ENCODE results near the gene TEX50. TPM values are rescaled to one million over a fixed set of nuclear protein-coding genes. Genes with fewer than 3 reads are reported as not detected.

TEX50 gene
- total and polyA plus RNA-seq, 2 experiments from 2014 or later: not detected

- Histone ChIP-seq H3K27ac (ENCODE audit: low read depth) (no peak overlapping the region), H3K4me1 (ENCODE audit: insufficient read depth) (peaks cover 10% of the 10 kb centered on the region), H3F3A (replicated peaks; ENCODE audit: low read depth) (no peaks in the 10 kb centered on the region), H2AFZ (no peak overlapping the region), H4K20me1 (replicated peaks; ENCODE audit: insufficient read depth) (no peaks in the 10 kb centered on the region), H3K4me2 (no peak overlapping the region), H3K27me3 (ENCODE audit: insufficient read depth) (no peaks in the 10 kb centered on the region; the same call in 1 of the 2 replicates), H3K4me3 (no peak overlapping the region), H3K79me2 (replicated peaks; ENCODE audit: insufficient read depth) (no peaks in the 10 kb centered on the region), H3K9me2 (ENCODE audit: insufficient read depth) (no peaks in the 10 kb centered on the region), H3K36me3 (ENCODE audit: insufficient read depth) (no peaks in the 10 kb centered on the region)
- Mint-ChIP-seq H3K27me3 (ENCODE audit: insufficient read depth, low read depth, poor library complexity) (peaks cover 12% of the 10 kb centered on the region), H3K36me3 (ENCODE audit: low read depth) (no peaks in the 10 kb centered on the region), H3K9me3 (no peaks in the 10 kb centered on the region), H3K4me3 (no peak overlapping the region), H3K27ac (no peak overlapping the region), H3K4me1 (peaks cover 21% of the 10 kb centered on the region)
- TF ChIP-seq ETS1 (IDR thresholded peaks at IDR 0.05) (no peak), STAT1 (IDR thresholded peaks at IDR 0.05; ENCODE audit: unreplicated experiment) (no peak), REST (IDR thresholded peaks at IDR 0.05; ENCODE audit: unreplicated experiment) (no peak), CTCF (conservative IDR thresholded peaks at IDR 0.05; ENCODE audit: low read depth in 2 of 2) (no peak), NANOG (IDR thresholded peaks at IDR 0.05; ENCODE audit: borderline replicate concordance) (no peak), EZH2 (IDR thresholded peaks at IDR 0.05; ENCODE audit: low read depth, unreplicated experiment) (no peak), ZNF462 (CRISPR knock-in tag; IDR thresholded peaks at IDR 0.05) (no peak), JUNB (IDR thresholded peaks at IDR 0.05; ENCODE audit: unreplicated experiment) (no peak), ZNF331 (CRISPR knock-in tag; IDR thresholded peaks at IDR 0.05; ENCODE audit: low read depth) (no peak)
- ATAC-seq (no peak), DNase-seq (ENCODE audit: low spot score) (no peak)
These were observed 31.5 kb downstream of the TEX50 start for GRCh38 chr1:173666646-173667045.
